DMS 273 (cell line): ENCODE results near the gene COL12A1.

ENCODE experiments used
- DNase-seq: peaks from one replicate; lab custom pipeline; 2025; ENCODE audit not compliant: unreplicated experiment; lab: John Stamatoyannopoulos, UW

The COL12A1 gene

DNA sequence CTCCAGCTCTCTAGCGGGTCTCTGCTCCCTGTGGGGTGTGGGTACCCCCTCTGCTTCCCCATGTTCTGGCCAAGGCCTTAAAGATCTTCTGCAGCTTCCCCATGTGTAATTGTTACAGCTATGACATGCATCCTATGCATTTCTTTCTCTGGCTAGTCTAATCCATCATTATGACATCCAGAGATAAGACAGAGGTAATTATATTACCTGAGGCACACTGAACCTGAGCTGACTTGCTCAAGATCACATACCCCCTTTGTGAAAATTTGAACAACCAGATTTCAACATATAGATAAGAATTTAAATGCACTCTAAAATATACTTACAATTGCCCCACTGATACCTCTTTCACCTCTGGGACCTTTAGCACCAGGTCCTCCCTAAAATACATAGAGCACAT is 102.4 kb downstream of the COL12A1 start:
- DNase-seq: no peak

DNA sequence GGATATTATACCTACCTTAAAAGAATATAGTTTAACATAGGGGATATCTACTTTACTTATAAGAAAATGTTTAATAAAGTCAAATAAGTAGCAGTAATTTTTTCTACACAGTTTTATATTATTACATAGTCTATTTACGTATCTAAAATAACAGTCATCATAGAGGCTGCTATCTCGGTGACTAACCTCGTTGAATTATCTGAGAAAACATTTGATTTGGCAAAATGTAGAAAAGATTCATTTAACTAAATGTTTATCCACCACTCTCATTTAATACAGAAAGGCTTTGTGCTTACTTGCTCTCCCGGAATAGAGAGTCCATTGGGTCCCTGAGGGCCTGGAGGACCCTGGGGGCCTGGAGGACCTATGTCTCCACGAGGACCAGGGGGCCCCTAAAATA is 103.6 kb downstream of the COL12A1 start:
- DNase-seq: no peak

DNA sequence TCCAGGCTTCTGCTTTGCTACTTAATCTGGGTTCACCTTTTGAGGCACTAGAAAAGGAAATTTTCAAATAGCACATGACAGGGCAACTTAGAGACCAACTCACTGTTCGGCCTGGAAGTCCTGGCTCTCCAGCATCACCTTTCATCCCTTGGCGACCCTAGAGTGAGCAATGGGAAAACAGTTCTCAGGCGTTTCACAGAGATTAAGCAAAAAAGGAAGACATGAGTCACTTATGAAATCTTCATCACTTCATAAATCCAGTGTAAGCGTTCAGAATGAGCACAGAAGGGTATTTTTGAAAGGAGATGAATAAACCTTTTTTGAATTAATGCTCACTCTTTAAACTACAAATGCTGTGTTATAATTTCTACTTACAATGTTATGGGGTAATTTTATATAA is 104.0 kb downstream of the COL12A1 start:
- DNase-seq: no peak

DNA sequence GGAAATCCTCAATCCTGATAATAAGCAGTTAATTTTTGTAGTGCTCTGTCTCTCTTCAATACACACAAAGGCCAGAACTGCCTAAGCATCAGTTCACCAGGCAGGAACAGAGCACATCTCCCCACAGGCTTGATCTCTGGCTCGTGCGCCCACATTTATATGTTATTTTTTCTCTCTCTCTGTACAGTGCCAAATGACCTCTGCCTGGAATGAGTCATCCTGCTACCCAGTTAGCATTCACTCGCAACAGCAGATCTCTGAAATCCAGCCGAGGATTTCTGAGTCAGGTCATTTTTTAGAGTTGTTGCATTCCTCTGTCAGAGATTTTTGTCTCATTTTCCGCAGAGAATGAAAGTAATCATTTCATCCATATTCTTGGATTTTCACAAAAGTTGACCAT is 107.1 kb downstream of the COL12A1 start:
- DNase-seq: no peak

DNA sequence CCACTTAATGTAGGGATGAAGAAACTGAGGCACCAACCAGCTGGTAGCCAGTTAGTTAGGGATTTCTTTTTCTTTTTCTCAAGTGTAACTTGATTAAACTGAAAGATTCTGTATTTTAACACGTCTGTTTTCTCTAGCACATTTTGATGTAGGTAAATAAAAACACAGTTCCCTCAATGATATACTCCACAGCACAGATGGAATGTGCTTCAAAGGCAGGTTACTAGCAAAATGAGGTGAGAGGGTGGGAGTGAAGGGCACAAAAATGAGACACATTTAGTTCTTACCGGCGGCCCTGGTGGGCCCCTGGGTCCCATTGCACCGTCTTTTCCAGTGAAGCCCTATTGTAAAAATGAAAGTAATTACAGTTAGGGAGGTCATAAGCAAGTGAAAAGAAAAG is 108.9 kb downstream of the COL12A1 start:
- no peak for DNase-seq

DNA sequence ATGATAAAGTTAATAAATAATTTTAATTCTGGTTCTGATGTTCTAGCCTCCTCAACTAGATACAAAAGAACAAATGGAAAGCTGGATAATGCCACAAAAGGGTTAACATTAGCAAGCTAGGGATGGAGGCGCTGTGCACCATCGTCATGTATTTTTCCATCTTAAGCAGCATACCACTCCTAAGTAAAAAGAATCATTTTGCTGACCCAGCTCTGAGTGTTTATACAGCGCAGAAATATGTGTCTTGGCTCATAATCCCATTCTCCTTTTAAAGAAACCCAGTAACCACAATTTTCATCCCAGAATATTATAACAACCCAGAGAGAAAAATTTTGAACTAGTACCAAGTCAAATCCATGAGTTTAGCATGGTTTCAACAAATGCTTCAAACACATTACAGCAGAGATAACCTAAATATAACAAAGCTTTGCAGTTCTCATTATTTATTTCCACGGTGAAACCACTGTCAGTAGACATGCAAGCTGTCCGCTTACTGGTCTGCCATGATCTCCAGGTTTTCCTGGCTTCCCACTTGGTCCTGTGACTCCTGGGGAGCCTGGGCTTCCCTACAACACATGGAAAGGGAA is 111.1 kb downstream of the COL12A1 start:
- no peak for DNase-seq

DNA sequence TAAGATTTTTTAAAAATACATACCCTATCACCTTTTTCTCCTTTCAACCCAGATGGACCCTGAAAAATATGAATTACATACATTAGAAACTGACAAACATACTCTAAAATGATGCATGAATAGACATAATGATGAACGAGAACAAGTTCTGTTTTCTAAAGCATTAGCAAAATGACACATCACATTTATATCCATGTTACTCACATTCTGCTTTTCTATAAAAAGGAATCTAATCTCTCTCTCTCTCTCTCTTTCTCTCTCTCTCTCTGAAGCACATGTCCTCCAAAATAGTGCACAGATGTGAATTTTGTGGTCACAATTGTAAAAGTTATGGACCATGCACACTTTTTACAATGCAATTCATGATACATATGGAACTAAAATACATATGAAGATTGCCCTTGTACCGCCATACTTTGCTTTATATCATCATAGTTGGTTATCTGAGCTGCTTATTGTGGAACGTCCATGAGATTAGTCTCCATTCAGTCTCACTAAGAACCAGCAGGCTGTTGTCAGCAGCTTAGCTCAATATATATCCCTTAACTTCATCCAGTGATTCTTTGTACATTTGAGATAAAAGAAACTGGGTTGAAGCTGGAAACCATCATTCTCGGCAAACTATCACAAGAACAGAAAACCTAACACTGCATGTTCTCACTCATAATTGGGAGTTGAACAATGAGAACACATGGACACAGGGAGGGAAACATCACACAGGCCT is 114.2 kb downstream of the COL12A1 start:
- DNase-seq: no peak

DNA sequence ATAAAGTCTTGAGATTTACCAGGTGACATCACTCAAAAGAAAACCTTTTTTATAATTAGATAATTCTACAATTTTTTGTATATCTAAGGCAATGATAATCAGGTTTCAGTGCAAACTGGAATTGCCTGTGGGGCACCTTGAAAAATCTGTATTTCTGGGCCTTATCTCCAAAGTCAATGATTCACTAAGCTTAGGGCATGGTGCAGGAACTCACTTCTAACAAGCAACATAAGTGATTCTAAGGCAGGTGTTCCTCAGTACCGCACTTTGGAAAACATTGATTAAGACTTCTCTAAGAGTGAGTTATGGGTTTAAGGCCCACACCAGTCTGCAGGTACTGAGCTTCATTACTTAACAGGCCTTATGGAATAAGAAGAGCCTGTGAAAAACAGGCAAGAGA is 115.3 kb downstream of the COL12A1 start:
- no peak for DNase-seq

DNA sequence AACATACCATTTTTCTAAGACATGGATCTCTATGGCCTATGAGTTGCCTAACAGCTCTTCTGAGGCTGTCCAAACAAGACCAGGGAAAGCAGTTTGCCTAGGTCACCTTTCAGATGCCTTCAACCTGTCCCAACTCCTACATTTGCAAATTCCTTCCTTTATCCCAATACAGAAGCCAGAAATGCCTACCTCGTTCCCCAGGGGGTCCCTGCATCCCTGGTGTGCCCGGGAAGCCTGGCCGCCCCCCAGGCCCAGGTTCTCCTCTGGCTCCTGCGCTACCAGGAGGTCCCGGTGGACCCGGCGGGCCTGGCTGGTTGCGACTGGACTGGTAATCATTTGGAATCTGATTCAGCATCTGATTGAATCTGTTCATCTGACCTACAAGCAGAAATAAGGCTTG is 115.9 kb downstream of the COL12A1 start:
- DNase-seq: no peak

DNA sequence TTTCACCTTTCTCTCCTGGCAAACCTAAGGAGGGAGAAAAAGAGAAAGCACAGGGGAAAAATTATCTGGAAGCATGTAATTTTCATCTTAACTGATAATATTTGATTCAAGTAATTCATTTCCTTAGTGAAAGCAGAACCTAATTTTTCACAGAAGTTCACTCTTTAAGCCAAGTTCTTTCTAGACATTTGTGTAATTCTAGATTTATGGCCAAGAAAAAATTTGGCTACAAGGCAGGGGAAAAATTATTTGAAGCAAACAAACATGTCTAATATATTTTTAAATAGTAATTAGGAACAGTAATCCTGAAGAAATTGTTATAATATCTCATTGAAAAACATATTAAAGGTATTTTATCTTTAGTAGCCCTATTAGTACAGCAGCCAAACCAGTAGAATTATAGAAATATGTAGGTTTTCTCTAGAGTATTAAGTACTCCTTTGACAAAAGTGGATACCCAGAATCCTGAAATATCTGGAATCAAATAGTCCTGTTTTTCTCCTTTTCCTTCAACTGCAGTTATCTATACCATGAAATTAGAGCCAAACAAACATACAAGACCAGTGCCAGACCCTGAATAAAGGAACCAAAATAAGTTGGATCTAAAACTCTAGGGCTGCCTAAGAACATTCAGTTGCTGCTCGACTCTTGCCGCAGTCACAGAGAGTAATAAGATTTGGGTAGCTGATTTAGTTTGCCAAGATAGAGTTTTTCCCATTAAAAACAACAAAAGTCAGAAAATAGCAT is 116.5 kb downstream of the COL12A1 start:
- no peak for DNase-seq

DNA sequence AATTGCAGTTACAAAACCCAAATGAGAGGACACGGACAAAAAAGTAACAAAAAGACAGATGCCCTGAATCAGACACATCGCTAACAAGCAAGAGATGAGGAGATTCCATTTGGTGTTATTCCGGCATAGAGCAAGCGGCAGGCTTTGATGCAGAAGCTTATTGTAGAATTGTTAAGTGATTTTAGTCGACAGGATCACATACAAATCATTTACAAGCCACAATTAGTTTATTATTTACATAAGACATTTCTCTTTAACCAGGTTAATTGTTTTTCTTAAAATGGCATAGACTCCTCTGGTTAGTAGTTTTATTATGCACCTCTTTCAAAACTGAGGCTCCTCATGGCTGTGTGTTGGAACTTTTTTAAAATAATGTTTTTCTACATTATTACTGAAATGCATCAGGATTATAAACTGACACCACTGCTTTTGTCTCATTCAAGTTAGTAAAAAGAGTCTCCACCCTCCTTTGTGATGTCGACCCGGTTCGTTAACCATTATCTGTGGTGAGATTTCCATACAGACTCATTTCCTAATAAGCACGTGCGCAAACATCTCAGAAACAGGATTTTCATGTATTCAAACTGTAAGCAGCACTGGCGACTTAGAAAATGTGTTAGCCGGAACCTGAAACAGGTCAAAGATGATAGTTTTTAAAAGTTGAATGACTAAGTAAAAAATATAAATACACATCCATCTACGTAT is 119.8 kb downstream of the COL12A1 start:
- DNase-seq: no peak

DNA sequence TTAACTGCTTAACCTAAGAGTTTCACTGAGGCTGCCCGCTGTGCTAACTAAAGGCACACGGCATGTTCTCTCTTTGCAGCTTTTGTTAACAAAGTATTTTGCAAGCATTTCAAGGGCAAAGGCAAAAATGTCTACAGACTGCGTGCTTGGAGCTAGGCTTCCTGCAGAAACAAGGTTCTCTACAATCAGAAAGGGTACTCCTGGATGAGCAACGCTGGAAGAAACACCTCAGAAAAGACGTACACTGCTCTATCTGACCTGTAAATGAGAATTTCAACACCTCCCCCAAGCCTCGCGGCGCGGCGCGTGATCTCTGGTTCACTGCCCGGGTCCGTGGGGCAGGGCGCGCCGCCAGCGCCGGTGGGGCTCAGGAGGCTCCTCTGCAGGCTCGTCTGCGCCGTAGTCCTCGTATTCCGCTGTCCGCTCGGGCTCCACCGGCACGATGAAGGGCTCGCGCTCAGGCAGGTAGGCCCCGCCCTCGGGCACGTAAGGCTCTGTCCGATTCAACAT is 120.9 kb downstream of the COL12A1 start:
- no peak for DNase-seq

DNA sequence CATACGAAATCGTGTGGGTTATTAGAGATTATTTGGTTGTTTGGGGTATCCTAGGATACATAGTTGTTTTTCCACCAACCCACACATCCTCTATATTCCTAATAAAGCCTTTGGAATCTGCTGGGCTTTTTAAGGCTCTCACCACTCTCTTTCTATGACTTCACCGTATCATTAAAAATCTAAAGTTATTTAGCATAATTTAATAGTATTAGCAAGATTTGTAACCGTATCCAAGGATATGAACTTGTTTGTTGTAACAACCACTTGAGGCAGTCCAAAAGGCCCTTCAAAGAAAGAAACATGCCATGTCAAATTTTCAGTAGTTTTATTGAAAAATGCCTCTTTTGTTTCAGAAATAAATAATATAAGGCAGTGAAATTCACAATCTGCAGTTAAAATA is 121.8 kb downstream of the COL12A1 start:
- DNase-seq: no peak

DNA sequence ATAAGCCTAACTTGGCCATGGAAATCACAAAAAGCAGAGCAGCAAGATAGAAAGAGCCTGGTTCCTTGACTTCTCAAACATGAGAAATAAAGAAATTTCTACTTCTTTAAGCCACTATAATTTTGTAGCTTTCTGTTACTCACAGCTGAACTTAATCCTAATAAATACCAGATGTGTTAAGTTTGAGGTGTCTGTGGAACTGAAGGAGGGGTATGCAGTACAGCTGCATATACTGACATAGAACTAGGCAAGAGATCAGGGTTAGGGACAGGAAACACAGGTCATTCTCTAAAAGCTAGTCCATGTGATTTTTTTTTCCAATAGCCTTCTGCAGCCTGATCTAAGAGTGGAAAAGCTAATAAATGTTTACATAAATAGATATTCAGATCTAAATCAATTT is 123.9 kb downstream of the COL12A1 start:
- no peak for DNase-seq

DNA sequence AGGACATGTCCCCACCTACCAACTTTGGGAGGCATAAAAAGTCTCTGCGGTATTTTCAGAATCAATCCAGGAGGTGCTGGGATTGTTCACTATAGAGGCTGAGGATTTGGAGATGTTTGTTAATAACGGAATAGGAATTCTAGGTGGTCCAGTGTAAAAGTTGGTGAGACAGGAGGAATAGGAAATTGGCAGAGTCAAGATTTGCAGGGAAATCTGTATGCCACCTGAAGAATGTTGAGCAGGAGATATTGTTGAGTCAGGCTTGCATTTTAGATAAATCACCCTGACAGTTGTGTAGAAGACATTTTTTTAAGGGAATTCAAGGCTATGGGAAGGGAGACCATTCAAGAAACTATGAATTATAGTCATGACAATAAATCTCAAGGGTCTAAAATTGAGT is 124.8 kb downstream of the COL12A1 start:
- DNase-seq: no peak

DNA sequence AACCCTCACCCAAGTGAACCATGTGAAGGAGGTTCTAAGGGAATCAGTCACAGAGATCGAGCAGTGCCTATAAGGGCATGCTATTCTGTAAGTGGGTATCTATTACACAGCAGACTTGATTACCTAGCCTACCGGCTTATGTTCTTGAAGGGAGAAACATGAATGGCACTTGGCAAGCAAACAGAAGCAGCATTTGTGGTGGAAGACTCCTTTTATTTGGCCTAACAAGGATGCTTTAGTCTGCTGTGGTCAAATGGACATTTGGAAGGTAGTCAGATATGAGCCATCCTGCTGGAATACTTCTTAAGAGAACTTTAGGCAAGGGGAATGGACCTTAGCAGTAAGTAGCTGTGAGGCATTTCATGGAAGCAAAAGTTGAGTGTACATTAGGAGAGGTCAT is 126.3 kb downstream of the COL12A1 start:
- no peak for DNase-seq

DNA sequence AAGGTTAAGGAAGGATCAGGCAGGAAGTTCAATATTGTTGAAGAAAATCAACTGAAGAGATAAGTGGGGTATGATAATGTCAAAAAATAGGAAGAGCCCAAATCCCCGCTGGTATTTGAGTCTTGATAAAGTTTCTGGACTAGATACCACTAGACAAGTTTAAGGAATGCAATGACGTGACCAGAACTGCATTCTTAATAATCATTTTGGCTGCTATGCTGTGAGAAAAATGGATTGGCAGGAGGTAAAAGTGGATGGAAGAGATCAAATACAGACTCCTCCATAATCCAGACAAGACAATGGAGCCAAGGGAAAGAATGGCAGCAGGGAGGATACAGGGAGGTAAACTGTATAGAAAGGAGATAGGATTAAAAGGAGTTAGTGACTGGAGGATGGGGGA is 128.2 kb downstream of the COL12A1 start:
- no peak for DNase-seq

DNA sequence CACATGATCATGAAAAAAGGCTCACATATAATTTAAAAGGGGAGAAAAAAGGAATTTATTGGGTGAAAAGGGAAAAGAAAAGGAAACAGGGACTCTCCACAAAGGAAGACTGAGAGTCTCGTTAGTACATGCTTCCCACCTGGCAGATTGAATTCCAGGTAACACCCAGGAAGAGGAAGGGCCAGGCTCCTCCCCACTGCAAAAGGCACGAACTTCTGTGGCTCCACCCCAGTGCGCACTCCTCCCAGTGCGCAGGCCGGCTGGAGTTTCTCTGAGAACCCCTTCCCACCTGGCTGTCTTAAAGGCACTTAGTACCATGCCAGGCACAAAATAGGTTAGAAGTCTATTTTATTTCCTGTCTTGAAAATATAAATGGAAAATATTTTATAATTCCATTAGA is 129.8 kb downstream of the COL12A1 start:
- DNase-seq: no peak

DNA sequence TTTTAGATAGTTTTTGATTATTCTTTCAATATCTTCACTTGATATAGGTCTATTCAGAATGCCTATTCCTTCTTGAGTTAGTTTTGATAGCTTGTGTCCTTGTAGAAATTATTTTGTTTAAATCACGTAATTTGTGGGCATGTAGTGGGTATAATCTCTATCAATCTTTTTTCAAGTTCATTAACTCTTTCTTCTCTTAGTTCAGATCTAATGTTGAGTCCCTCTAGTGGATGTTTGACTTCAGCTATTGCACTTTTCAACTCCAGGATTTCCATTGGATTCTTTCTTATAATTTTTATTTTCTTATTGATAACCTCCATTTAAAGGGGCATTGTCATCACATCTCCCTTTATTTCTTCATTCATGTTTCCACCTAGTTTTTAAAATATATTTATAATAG is 135.6 kb downstream of the COL12A1 start:
- DNase-seq: no peak

DNA sequence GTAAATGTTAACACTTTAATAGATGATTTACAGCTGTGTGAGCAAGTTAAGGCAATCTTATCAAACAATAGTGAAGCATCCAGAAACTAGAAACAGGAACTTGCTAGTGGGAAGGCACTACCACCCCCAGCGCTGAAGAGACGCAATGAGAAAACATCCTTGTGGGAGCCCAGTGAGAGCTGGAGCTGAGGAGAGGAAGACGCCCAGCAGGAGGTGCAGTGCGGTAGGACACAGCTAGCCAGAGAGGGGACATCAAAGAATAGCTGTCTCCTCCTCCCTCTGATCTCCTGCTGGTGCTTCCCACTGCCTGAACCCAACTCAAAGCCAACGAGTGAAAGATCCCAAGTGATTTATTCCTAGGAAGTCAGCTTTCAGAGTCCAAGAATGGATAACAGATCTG is 140.3 kb downstream of the COL12A1 start:
- DNase-seq: no peak

DNA sequence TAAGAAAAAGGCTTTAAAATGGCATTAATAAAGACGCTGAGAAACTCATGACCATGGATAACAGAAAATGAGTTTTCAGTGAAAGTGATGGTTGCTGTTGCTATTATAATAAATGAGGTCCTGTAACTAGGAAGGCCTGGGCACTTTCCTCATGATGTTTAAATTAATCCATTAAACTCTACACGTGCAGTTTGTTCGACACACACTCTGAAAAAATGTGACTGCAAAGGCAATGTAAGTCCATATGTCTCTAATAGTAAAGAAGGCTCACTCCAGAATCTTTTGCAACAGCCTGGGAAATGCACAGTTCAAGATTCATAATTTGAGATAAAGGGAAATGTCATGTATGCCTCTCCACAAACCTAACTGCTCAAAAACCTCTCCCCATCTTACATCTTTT is 153.4 kb downstream of the COL12A1 start:
- no peak for DNase-seq

DNA sequence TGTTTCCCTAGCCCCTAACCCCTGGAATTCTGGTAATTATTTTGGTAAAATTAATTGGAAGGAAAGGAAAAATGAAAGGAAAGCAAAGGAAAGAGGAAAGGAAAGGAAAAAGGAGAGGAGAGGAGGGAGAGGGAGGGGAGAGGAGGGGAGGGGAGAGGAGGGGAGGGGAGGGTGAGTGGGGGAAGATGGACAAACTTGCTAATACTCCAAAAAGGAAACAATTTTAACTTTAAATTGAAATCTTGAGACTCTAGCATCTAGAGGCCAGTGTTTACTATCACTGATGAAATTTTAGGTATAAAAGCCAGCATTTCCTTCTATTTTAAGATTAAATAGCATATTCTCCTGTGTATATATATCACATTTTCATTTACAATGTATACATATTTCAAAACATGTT is 156.5 kb downstream of the COL12A1 start:
- DNase-seq: no peak
